Vagina (tissue), 2 donors: Measurements from ENCODE around the gene BET1L. TPM values are rescaled to one million over a fixed set of nuclear protein-coding genes. Genes with fewer than 3 reads are reported as not detected.

ENCODE experiments used
- DNase-seq, 2 donors: peaks; one replicate each; pipeline ENCODE4 v3.0.0-alpha.2; 2017; ENCODE audit errors: extremely low spot score in 2 of 2
- H3K27ac ChIP-seq: fragments of 200-600 bp; sonication (generic); one replicate; pipeline ENCODE4 v1.5.1; 2019
- H3K27me3 ChIP-seq: fragments of 200-600 bp; sonication (generic); one replicate; pipeline ENCODE4 v1.5.1; 2019
- H3K36me3 ChIP-seq, 2 donors: fragments of 200-600 bp; sonication (generic); one replicate each; pipeline ENCODE4 v1.5.1; 2017 to 2019
- H3K4me1 ChIP-seq: fragments of 200-600 bp; sonication (generic); one replicate; pipeline ENCODE4 v1.5.1; 2019
- H3K4me3 ChIP-seq, 2 donors: fragments of 200-600 bp; sonication (generic); 1 replicate in 1 of 2; 2 replicates in 1 of 2; pipeline ENCODE4 v1.5.1; 2016 to 2019
- H3K9me3 ChIP-seq: fragments of 200-600 bp; sonication (generic); one replicate; pipeline ENCODE4 v1.5.1; 2019
- POLR2A ChIP-seq, 2 donors: fragments of 450-650 bp; IDR thresholded peaks; one replicate each; pipeline ENCODE4 v1.6.1; 2017; ENCODE audit warnings: antibody characterized with exemption in 2 of 2, mild to moderate bottlenecking in 2 of 2, moderate library complexity in 2 of 2
- POLR2AphosphoS5 ChIP-seq, 2 donors: sonication (generic); formaldehyde crosslinking; IDR thresholded peaks; one replicate each; pipeline ENCODE4 v1.9.0; 2017; ENCODE audit warnings: antibody characterized with exemption in 2 of 2, mild to moderate bottlenecking in 2 of 2, low read depth in 1 of 2; ENCODE audit not compliant: insufficient read depth in 1 of 2
- intact Hi-C: fragments of 100-400 bp; cut with DNase I; formaldehyde crosslinking; loops from one replicate; pipeline ENCODE4 v1.15.1; 2023
- total RNA-seq: library from RNA; depleted of rRNA; stranded (reverse); fragments of >200 nt; gene quantifications from one replicate; pipeline ENCODE4 v1.2.3, GENCODE V29; 2016
- TF ChIP-seq, protein P1 (sequence below), 3 experiments: fragments of 450-650 bp in 2 of 3; fragments of 200-600 bp in 1 of 3; sonication (generic) in 1 of 3; IDR thresholded peaks; one replicate each; pipeline ENCODE4 v1.5.1; 2017 to 2019; ENCODE audit warnings: antibody characterized with exemption in 3 of 3, mild to moderate bottlenecking in 2 of 3, moderate library complexity in 2 of 3

The BET1L gene
- total RNA-seq, 1 donor from 2014 or later, result 26.5 TPM

DNA sequence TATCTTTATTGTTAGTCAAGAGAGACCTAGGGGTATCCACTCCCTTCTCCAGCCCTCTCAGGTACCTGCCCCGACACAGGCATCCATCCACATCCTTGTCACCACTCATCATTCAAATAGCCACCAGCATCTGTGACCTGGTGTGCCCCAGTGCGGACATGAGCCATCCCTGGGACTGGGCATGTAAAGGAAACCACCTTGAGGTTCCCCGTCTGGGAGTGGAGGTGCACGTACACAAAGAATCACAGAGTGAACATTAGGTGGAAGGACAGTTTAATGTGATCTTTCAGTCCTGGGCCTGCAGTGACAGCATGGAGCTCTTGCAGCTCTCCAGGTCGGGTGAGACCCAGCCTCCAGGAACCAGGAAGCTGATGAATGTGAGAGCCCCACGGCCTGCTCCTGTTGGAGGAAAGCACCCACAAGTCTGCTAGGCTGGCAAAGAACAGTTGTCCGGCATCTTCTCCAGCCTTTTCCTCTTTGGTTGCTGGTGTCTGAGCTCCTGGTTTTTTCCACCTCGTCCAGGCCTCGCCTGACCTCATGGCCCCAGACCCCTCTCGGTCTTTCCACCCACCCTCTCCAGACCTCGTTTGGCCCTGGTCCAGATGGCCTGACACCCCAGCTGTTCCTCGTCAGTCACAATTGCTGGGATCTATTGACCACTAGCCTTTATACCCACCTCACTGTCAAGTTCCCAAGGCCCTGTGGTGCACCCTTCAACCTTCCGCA is 46.1 kb upstream of the BET1L start:
- H3K27me3 ChIP-seq, result no peaks in the 10 kb centered on the region
- no peak overlapping the region for H3K27ac ChIP-seq
- H3K9me3 ChIP-seq, result no peaks in the 10 kb centered on the region
- H3K36me3 ChIP-seq, result peaks cover 0 to 47% of the 10 kb centered on the region in 2 donors
- TF ChIP-seq POLR2AphosphoS5 (IDR thresholded peaks at IDR 0.05; ENCODE audit: insufficient read depth in 1 of 2, low read depth in 1 of 2) (no peak), POLR2A (IDR thresholded peaks at IDR 0.05) (no peak)
- DNase-seq, result peak in 1 of 2 donors; percentile 95
- H3K4me3 ChIP-seq, result no peak overlapping the region
- intact Hi-C loops, result loop anchor here (10.0 kb wide), 1 partner anchor 191 kb away; the partner anchor contains the start of gene ANO9
- H3K4me1 ChIP-seq, result no peaks in the 10 kb centered on the region

DNA sequence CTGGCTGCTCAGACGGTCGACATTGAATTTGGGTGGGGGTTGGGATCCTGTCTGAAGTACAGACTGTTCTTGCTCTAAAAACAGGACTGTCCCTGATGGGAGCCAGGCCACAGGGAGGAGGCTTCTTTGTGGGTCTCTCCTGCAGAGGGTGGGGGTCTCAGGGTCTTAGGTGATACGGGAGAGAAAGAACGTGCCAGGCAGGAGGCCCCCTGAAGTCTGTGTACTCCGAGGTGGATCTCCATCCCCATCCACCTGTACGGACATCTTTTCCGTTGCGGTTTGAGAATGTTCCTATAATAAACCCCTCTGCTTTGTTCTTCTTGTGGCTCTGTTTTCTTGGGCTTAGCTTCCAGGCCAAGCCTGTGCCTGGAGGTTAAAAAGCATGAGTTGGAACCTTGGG is 45.5 kb upstream of the BET1L start:
- H3K9me3 ChIP-seq, result no peaks in the 10 kb centered on the region
- no peak overlapping the region for H3K27ac ChIP-seq
- DNase-seq, result peak in 1 of 2 donors; percentile 67
- H3K27me3 ChIP-seq, result no peaks in the 10 kb centered on the region
- H3K36me3 ChIP-seq, result peaks cover 0 to 54% of the 10 kb centered on the region in 2 donors
- no peak overlapping the region for H3K4me3 ChIP-seq
- intact Hi-C loops, result loop anchor here (10.0 kb wide), 1 partner anchor 192 kb away; the partner anchor contains the start of gene ANO9
- no peak for TF ChIP-seq POLR2A (IDR thresholded peaks at IDR 0.05)
- TF ChIP-seq, protein P1, sequence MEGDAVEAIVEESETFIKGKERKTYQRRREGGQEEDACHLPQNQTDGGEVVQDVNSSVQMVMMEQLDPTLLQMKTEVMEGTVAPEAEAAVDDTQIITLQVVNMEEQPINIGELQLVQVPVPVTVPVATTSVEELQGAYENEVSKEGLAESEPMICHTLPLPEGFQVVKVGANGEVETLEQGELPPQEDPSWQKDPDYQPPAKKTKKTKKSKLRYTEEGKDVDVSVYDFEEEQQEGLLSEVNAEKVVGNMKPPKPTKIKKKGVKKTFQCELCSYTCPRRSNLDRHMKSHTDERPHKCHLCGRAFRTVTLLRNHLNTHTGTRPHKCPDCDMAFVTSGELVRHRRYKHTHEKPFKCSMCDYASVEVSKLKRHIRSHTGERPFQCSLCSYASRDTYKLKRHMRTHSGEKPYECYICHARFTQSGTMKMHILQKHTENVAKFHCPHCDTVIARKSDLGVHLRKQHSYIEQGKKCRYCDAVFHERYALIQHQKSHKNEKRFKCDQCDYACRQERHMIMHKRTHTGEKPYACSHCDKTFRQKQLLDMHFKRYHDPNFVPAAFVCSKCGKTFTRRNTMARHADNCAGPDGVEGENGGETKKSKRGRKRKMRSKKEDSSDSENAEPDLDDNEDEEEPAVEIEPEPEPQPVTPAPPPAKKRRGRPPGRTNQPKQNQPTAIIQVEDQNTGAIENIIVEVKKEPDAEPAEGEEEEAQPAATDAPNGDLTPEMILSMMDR (IDR thresholded peaks at IDR 0.05), result no peak
- H3K4me1 ChIP-seq, result no peaks in the 10 kb centered on the region

DNA sequence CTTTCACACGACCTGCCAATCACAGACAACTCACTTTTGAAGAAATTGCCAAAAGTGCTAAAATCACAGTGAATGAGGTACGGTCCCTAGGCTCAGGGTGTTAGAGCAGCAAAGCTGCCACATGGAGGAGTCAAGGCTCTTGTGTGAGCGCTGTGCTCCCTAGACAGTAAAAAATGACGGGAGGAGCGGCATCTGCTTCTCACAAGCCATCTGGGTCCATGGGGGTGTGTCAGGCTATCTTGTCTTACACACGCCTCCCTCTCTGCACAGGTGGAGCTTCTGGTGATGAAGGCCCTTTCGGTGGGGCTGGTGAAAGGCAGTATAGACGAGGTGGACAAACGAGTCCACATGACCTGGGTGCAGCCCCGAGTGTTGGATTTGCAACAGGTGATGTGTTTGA is 44.4 kb upstream of the BET1L start:
- H3K9me3 ChIP-seq, result no peaks in the 10 kb centered on the region
- no peaks in the 10 kb centered on the region for H3K27me3 ChIP-seq
- no peak overlapping the region for H3K27ac ChIP-seq
- intact Hi-C loops, result loop anchor here (10.0 kb wide), 1 partner anchor 193 kb away; the partner anchor contains the start of gene ANO9
- H3K36me3 ChIP-seq, result peaks cover 0 to 65% of the 10 kb centered on the region in 2 donors
- H3K4me3 ChIP-seq, result no peak overlapping the region
- TF ChIP-seq POLR2AphosphoS5 (IDR thresholded peaks at IDR 0.05; ENCODE audit: insufficient read depth in 1 of 2, low read depth in 1 of 2) (no peak), POLR2A (IDR thresholded peaks at IDR 0.05) (no peak)
- TF ChIP-seq, protein P1 (IDR thresholded peaks at IDR 0.05), result no peak
- DNase-seq, result no peak
- H3K4me1 ChIP-seq, result no peaks in the 10 kb centered on the region

DNA sequence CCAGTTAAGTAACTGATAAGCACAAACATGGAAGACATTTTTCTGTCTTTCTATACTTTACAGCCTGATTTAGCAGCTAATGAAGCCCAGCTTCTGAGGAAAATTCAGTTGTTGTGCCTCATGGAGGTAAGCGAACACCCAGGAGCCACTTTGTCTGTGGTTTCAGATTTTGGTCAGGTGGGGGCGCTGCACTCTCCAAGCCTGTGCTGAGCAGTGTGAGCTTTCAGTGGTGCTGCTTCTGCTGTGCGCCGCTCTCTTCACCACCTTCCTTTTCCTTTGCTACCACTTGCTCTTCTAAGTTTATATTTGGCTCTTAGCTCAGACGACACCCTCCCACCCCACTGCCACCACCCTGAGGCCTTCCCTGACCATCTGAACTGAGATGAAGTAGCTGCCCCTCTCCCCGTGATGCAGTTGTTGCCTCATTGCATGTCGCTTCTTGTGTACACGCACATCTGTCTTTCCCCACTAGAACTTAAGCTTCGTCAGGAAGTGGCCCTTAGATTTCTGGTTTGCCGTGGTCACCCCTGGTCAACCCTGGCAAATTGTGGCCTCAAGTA is 43.6 kb upstream of the BET1L start:
- peak in 1 of 2 donors; percentile 60 for DNase-seq
- Histone ChIP-seq H3K27ac (no peak overlapping the region), H3K27me3 (no peaks in the 10 kb centered on the region), H3K4me1 (no peaks in the 10 kb centered on the region), H3K36me3 (peaks cover 0 to 72% of the 10 kb centered on the region in 2 donors), H3K9me3 (no peaks in the 10 kb centered on the region), H3K4me3 (no peak overlapping the region)
- intact Hi-C loops, result loop anchor here (10.0 kb wide), 1 partner anchor 194 kb away; the partner anchor contains the start of gene ANO9
- TF ChIP-seq, protein P1 (IDR thresholded peaks at IDR 0.05), result peak in 2 of 3 experiments; percentile 46 to 53
- no peak for TF ChIP-seq POLR2AphosphoS5 (IDR thresholded peaks at IDR 0.05; ENCODE audit: insufficient read depth in 1 of 2, low read depth in 1 of 2)

DNA sequence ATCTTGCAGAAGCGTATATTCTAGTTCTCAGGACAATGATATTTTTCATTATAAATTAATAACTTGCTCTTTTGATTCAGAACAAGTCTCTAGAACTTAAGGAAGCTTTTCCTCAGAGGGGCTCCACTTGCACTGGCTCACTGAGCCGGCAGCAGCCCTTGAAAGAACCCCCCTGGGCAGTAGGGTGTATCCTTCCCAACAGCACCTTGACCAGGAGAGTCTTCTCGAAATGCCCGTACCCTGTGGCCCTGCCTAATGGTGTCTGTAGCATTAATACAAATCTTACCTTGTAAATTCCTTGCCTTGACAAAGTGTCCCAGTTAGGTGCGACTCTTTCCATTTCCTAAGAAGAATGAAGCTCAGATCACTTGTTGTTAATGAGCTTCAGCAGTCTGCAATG is 43.1 kb upstream of the BET1L start:
- no peak overlapping the region for H3K27ac ChIP-seq
- no peaks in the 10 kb centered on the region for H3K4me1 ChIP-seq
- intact Hi-C loops, result loop anchor here (10.0 kb wide), 1 partner anchor 195 kb away; the partner anchor contains the start of gene ANO9
- H3K4me3 ChIP-seq, result no peak overlapping the region
- DNase-seq, result peak in 1 of 2 donors; percentile 60
- H3K36me3 ChIP-seq, result peaks cover 0 to 76% of the 10 kb centered on the region in 2 donors
- no peaks in the 10 kb centered on the region for H3K9me3 ChIP-seq
- TF ChIP-seq, protein P1 (IDR thresholded peaks at IDR 0.05), result no peak
- TF ChIP-seq POLR2AphosphoS5 (IDR thresholded peaks at IDR 0.05; ENCODE audit: insufficient read depth in 1 of 2, low read depth in 1 of 2), result no peak
- no peak for TF ChIP-seq POLR2A (IDR thresholded peaks at IDR 0.05)
- H3K27me3 ChIP-seq, result no peaks in the 10 kb centered on the region
